Progenitor cell of endocrine pancreas (in vitro differentiated cells): Measurements from ENCODE around the gene CHST10. TPM values are rescaled to one million over a fixed set of nuclear protein-coding genes. Genes with fewer than 3 reads are reported as not detected.

ENCODE experiments used
- DNase-seq: peaks from one replicate; pipeline ENCODE4 v3.0.0; 2021; ENCODE audit warnings: low spot score; ENCODE audit not compliant: unreplicated experiment
- H3K27ac Mint-ChIP-seq: 2 replicates; pipeline ENCODE4 v1.8.0; 2021; ENCODE audit warnings: mild to moderate bottlenecking, moderate library complexity, mixed read lengths
- H3K27me3 Mint-ChIP-seq: 2 replicates; pipeline ENCODE4 v1.8.0; 2021; ENCODE audit warnings: mixed read lengths
- H3K36me3 Mint-ChIP-seq: 2 replicates; pipeline ENCODE4 v1.8.0; 2022; ENCODE audit warnings: mixed read lengths; ENCODE audit not compliant: insufficient read depth
- H3K4me1 Mint-ChIP-seq: 2 replicates; pipeline ENCODE4 v1.8.0; 2021; ENCODE audit warnings: low read depth, mixed read lengths
- H3K4me3 Mint-ChIP-seq: 2 replicates; pipeline ENCODE4 v1.8.0; 2021; ENCODE audit warnings: low read depth, mild to moderate bottlenecking, moderate library complexity, mixed read lengths
- H3K9me3 Mint-ChIP-seq: 2 replicates; pipeline ENCODE4 v1.8.0; 2021; ENCODE audit warnings: low read depth, mixed read lengths
- total RNA-seq: library from RNA; stranded (reverse); gene quantifications from 2 replicates; pipeline ENCODE4 v1.2.1, GENCODE V29; 2021
- TF ChIP-seq, protein P1 (sequence below): fragments of 200-600 bp; sonication (generic); IDR thresholded peaks from one replicate; pipeline ENCODE4 v1.5.0; 2021; ENCODE audit warnings: antibody characterized with exemption, mild to moderate bottlenecking; ENCODE audit not compliant: unreplicated experiment

The CHST10 gene
- total RNA-seq, 1 donor from 2014 or later: 22.1 TPM

DNA sequence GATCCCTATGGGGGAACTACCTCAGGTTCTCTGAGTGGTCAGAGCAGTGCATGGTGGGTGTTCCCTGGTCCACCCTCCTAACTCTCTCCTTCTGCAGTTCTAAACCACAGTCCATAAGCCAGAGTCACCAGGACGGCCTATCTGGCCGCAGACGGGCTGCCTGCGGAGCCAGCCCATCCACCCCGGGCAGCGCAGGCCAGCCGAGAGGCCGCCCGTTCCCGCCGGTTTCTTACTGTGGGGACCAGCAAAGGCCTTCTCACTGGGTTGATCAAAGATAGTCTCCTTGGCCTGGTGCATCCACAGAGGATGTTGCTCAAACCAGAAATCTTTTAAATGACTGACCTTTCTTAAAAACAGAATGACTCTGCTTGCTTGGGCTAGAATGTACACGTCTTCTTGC lies 9.6 kb upstream of the CHST10 start:
- Mint-ChIP-seq H3K36me3 (no peaks in the 10 kb centered on the region), H3K27me3 (peaks cover 31% of the 10 kb centered on the region), H3K4me3 (no peak overlapping the region), H3K27ac (no peak overlapping the region), H3K9me3 (peaks cover 9% of the 10 kb centered on the region), H3K4me1 (no peaks in the 10 kb centered on the region)
- DNase-seq: no peak
- TF ChIP-seq, protein P1, sequence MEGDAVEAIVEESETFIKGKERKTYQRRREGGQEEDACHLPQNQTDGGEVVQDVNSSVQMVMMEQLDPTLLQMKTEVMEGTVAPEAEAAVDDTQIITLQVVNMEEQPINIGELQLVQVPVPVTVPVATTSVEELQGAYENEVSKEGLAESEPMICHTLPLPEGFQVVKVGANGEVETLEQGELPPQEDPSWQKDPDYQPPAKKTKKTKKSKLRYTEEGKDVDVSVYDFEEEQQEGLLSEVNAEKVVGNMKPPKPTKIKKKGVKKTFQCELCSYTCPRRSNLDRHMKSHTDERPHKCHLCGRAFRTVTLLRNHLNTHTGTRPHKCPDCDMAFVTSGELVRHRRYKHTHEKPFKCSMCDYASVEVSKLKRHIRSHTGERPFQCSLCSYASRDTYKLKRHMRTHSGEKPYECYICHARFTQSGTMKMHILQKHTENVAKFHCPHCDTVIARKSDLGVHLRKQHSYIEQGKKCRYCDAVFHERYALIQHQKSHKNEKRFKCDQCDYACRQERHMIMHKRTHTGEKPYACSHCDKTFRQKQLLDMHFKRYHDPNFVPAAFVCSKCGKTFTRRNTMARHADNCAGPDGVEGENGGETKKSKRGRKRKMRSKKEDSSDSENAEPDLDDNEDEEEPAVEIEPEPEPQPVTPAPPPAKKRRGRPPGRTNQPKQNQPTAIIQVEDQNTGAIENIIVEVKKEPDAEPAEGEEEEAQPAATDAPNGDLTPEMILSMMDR: no peak

DNA sequence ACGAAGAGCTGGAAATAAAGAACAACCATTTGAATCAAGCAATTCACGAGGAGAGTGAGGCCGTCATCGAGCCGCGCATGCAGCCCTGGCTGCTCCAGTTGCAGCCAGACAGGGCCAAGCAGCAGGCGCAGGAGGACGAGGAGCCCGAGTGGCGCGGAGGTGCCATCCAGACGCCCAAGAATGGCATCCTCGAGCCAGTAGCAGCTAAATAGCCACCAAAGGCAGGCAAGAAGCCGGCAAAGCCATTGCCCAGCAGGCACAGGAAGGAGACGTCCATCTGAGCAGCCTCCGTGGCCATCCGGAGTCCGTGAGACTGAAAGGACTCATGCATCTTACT lies 8.9 kb upstream of the CHST10 start:
- H3K4me3 Mint-ChIP-seq: no peak overlapping the region
- H3K27ac Mint-ChIP-seq: no peak overlapping the region
- H3K9me3 Mint-ChIP-seq: peaks cover 9% of the 10 kb centered on the region
- DNase-seq: no peak
- no peaks in the 10 kb centered on the region for H3K36me3 Mint-ChIP-seq
- TF ChIP-seq, protein P1: no peak
- H3K27me3 Mint-ChIP-seq: peaks cover 31% of the 10 kb centered on the region
- no peaks in the 10 kb centered on the region for H3K4me1 Mint-ChIP-seq

DNA sequence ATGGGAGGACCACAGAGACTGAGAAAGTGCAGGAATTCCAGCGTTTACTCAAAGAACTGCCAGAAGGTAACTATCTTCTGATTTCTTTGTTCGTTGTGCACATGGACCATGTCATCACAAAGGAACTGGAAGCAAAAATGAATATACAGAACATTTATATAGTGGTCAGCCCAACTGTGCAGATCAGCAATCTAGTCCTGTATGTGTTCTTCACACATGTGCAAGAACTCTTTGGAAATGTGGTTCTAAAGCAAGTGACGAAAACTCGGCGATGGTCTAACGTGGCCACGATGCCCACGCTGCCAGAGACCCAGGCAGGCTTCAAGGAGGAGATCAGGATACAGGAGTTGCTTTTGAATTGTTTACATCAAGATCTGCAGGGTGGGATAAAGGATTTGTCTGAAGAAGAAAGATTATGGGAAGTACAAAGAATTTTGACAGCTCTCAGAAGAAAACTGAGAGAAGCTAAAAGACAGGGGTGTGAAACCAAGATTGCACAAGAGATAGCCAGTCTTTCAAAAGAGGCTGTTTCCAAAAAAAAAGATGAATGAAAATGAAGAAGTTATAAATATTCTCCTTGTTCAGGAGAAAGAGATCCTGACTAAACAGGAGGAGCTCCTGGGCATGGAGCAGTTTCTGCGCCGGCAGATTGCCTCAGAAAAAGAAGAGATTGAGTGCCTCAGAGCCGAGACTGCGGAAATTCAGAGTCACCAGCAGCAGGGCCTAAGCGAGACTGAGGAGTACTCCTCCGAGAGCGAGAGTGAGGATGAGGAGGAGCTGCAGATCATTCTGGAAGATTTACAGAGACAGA lies 8.3 kb upstream of the CHST10 start:
- Mint-ChIP-seq H3K27ac (no peak overlapping the region), H3K4me1 (no peaks in the 10 kb centered on the region), H3K27me3 (peaks cover 31% of the 10 kb centered on the region), H3K36me3 (no peaks in the 10 kb centered on the region), H3K4me3 (no peak overlapping the region), H3K9me3 (peaks cover 6% of the 10 kb centered on the region)
- TF ChIP-seq, protein P1: no peak
- no peak for DNase-seq

DNA sequence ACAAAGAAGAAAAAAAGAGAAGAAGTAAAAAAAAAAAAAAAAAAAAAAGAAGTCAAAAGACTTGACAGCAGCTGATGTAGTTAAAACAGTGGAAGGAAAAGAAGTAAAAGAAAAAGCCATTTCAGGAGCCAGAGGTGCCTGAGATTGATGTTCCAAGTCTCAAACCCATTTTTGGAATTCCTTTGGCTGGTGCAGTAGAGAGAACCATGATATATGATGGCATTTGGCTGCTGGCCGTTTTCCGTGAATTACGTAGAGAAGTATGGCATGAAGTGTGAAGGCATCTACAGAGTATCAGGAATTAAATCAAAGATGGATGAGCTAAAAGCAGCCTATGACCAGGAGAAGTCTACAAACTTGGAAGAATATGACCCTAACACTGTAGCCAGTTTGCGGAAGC lies 7.6 kb upstream of the CHST10 start:
- no peaks in the 10 kb centered on the region for H3K36me3 Mint-ChIP-seq
- H3K27me3 Mint-ChIP-seq: peaks cover 26% of the 10 kb centered on the region
- no peaks in the 10 kb centered on the region for H3K4me1 Mint-ChIP-seq
- H3K9me3 Mint-ChIP-seq: no peaks in the 10 kb centered on the region
- DNase-seq: no peak
- no peak overlapping the region for H3K4me3 Mint-ChIP-seq
- TF ChIP-seq, protein P1: no peak
- H3K27ac Mint-ChIP-seq: no peak overlapping the region

DNA sequence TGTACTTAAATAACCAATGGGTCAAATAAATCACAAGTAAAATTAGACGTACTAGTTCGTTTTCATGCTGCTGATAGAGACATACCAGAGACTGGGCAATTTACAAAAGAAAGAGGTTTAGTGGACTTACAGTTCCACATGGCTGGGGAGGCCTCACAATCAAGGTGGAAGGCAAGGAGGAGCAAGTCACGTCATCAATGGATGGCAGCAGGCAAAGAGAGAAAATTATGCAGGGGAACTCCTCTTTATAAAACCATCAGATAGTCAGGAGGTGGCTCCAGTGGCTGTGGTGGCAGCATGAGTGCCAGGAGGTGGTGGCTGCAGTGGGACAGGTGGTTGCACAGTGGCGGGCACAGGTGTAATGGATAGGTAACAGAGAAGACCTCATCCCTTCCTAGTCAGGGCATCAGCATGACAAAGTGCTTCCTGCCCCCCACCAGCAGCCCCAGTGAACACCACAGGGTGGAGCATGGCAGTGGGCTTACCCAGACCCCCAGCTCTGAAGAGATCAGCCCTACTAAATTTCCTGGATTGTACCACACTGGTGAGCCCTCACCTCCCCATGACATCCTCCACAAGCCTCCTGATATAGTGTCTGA lies 6.9 kb upstream of the CHST10 start:
- no peak for DNase-seq
- H3K9me3 Mint-ChIP-seq: no peaks in the 10 kb centered on the region
- TF ChIP-seq, protein P1: no peak
- H3K27me3 Mint-ChIP-seq: peaks cover 26% of the 10 kb centered on the region
- H3K27ac Mint-ChIP-seq: no peak overlapping the region
- H3K36me3 Mint-ChIP-seq: no peaks in the 10 kb centered on the region
- no peak overlapping the region for H3K4me3 Mint-ChIP-seq
- no peaks in the 10 kb centered on the region for H3K4me1 Mint-ChIP-seq
